IPS-15b (cell line): ENCODE measurements around the gene HSD11B1.

Experiments used
- H3K27me3 ChIP-seq: one replicate; pipeline ENCODE4 v1.6.1; 2013; ENCODE audit warnings: low read length; ENCODE audit not compliant: control insufficient read depth, insufficient read depth
- H3K36me3 ChIP-seq: one replicate; pipeline ENCODE4 v1.6.1; 2013; ENCODE audit warnings: low read length; ENCODE audit not compliant: control insufficient read depth, insufficient read depth
- H3K4me1 ChIP-seq: one replicate; pipeline ENCODE4 v1.6.1; 2013; ENCODE audit warnings: mild to moderate bottlenecking, low read length; ENCODE audit not compliant: control insufficient read depth, insufficient read depth
- H3K4me3 ChIP-seq: one replicate; pipeline ENCODE4 v1.5.1; 2013; ENCODE audit warnings: low read depth, low read length
- H3K9ac ChIP-seq: one replicate; pipeline ENCODE4 v1.6.1; 2013; ENCODE audit warnings: low read depth, mild to moderate bottlenecking, low read length
- H3K9me3 ChIP-seq: one replicate; pipeline ENCODE4 v1.6.1; 2013; ENCODE audit warnings: mild to moderate bottlenecking, low read length; ENCODE audit not compliant: control insufficient read depth, insufficient read depth

The HSD11B1 gene

DNA sequence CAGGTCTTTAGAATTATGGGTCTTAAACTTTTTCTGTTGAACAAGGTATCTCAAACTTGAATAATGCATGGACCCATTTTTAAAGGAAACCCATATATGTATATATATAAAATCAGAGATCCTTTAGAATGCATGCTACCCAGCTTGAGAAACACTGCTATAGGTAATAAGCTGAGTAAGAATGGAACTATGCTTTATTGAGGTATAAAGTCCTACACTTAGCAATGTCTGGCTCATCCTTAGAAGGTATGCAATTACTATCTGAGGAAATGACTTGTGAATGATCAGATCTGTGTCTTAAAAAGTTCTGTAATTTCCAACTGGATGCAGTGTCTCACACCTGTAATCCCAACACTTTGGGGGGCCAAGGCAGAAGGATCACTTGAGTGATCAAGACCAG, 62.5 kb downstream of the HSD11B1 start:
- Histone ChIP-seq H3K27me3 (no peaks in the 10 kb centered on the region), H3K9ac (no peak overlapping the region), H3K36me3 (no peaks in the 10 kb centered on the region), H3K9me3 (no peaks in the 10 kb centered on the region), H3K4me1 (no peaks in the 10 kb centered on the region), H3K4me3 (no peak overlapping the region)

DNA sequence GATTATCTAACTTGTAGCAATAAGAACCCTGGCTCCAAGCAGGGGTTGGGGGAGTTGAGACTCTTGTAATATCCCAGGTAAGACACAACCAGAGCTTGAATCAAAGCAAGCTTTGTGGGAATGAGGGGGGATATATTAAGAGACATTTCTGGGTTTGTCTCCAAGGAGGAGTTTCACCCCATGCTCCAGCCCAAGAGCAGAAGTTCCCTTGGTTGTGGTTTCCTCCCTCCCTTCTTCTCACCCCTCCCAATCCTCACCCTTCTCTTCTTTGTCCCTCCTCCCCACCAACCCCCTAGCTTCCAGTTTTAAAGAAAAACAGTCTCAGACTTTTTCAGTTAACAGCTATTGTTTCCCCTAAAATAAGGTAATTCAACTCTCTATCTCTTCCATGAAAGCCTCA, 63.1 kb downstream of the HSD11B1 start:
- no peaks in the 10 kb centered on the region for H3K4me1 ChIP-seq
- H3K9ac ChIP-seq = no peak overlapping the region
- no peaks in the 10 kb centered on the region for H3K36me3 ChIP-seq
- no peak overlapping the region for H3K4me3 ChIP-seq
- no peaks in the 10 kb centered on the region for H3K27me3 ChIP-seq
- H3K9me3 ChIP-seq = no peaks in the 10 kb centered on the region

DNA sequence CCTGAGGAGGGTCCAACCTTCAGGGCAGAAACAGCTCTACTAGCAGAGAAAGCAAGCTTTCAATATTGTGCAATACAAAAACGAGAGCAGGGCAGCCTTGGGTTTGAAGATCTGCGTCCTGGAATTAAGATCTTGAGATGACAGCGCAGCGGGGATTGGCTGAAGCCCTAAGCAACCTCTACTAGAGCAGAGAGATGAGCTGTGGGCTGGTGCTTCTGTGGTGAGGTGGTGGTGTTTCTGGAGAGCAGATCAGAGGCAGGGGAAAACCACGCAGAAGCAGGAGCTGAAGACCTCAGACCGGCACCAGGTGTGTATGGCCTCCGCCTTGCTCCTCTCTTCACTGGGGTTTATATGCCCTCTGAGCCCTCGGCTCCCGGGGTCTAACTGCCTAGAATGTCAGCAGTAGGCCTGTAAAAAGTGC, 63.7 kb downstream of the HSD11B1 start:
- H3K36me3 ChIP-seq = no peaks in the 10 kb centered on the region
- H3K9ac ChIP-seq = no peak overlapping the region
- H3K27me3 ChIP-seq = no peaks in the 10 kb centered on the region
- H3K4me1 ChIP-seq = no peaks in the 10 kb centered on the region
- H3K9me3 ChIP-seq = no peaks in the 10 kb centered on the region
- H3K4me3 ChIP-seq = no peak overlapping the region

GRCh38 chr1:209769171-209769904, 64.7 kb downstream of the HSD11B1 start:
- Histone ChIP-seq H3K36me3 (no peaks in the 10 kb centered on the region), H3K27me3 (peaks cover 3% of the 10 kb centered on the region), H3K4me3 (no peak overlapping the region), H3K9ac (no peak overlapping the region), H3K4me1 (no peaks in the 10 kb centered on the region), H3K9me3 (no peaks in the 10 kb centered on the region)

GRCh38 chr1:209769971-209770370, 65.3 kb downstream of the HSD11B1 start:
- no peak overlapping the region for H3K4me3 ChIP-seq
- H3K27me3 ChIP-seq = peaks cover 3% of the 10 kb centered on the region
- H3K4me1 ChIP-seq = no peaks in the 10 kb centered on the region
- H3K9me3 ChIP-seq = no peaks in the 10 kb centered on the region
- H3K9ac ChIP-seq = no peak overlapping the region
- H3K36me3 ChIP-seq = no peaks in the 10 kb centered on the region

- no peak overlapping the region for H3K9ac ChIP-seq
- H3K9me3 ChIP-seq = no peaks in the 10 kb centered on the region
- no peaks in the 10 kb centered on the region for H3K36me3 ChIP-seq
- peaks cover 3% of the 10 kb centered on the region for H3K27me3 ChIP-seq
- H3K4me1 ChIP-seq = no peaks in the 10 kb centered on the region
- no peak overlapping the region for H3K4me3 ChIP-seq
Observed at GRCh38 chr1:209770636-209771415, 66.2 kb downstream of the HSD11B1 start.

GRCh38 chr1:209772126-209772525, 67.5 kb downstream of the HSD11B1 start:
- Histone ChIP-seq H3K27me3 (peaks cover 3% of the 10 kb centered on the region), H3K36me3 (no peaks in the 10 kb centered on the region), H3K9ac (no peak overlapping the region), H3K4me3 (no peak overlapping the region), H3K9me3 (no peaks in the 10 kb centered on the region), H3K4me1 (no peaks in the 10 kb centered on the region)

DNA sequence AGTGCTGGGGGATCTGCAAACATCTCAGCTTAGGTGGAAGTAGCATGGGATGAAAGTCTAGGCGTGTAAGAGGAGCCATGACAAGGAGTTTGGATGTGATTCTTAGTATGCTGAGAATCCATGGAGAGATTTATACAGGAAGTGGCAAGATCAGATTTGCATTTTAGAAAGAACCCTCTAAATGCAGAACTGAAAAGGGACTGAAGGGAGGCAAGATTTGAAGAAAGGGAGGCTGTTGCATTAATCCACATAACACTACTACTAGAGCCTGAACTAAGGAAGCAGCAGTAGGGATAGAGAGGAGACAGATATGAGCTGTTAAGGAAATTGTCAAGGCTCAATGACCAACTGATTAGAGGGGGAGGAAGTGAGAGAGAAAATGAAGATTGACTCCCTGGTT, 69.9 kb downstream of the HSD11B1 start:
- Histone ChIP-seq H3K9ac (no peak overlapping the region), H3K4me1 (no peaks in the 10 kb centered on the region), H3K9me3 (no peaks in the 10 kb centered on the region), H3K27me3 (peaks cover 3% of the 10 kb centered on the region), H3K36me3 (no peaks in the 10 kb centered on the region), H3K4me3 (no peak overlapping the region)

- H3K36me3 ChIP-seq = no peaks in the 10 kb centered on the region
- H3K4me3 ChIP-seq = no peak overlapping the region
- H3K9ac ChIP-seq = no peak overlapping the region
- no peaks in the 10 kb centered on the region for H3K4me1 ChIP-seq
- H3K27me3 ChIP-seq = peaks cover 3% of the 10 kb centered on the region
- H3K9me3 ChIP-seq = no peaks in the 10 kb centered on the region
Observed at GRCh38 chr1:209775678-209776077, 71.0 kb downstream of the HSD11B1 start.

GRCh38 chr1:209777587-209777986, 72.9 kb downstream of the HSD11B1 start:
- Histone ChIP-seq H3K9me3 (no peaks in the 10 kb centered on the region), H3K4me3 (no peak overlapping the region), H3K36me3 (no peaks in the 10 kb centered on the region), H3K4me1 (no peaks in the 10 kb centered on the region), H3K9ac (no peak overlapping the region), H3K27me3 (peaks cover 3% of the 10 kb centered on the region)

DNA sequence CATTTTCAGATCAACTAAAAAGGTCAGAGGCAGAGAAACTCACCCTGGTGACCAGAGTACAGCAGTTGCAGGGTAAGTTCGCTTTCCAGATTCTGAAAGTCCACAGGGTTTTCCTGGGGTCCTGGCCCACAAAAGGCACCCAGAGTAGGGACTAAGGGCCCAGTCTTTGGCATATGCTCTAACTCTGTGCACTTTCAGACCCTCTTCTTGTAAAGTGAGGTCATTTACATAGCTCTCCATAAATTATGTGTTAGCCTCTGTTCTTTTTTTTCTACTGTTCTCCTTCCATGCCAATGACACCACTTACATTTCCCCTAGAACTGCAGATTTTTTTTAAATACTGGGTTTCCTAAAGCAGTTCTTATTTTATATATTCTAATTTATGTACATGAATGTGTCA, 73.5 kb downstream of the HSD11B1 start:
- Histone ChIP-seq H3K4me1 (no peaks in the 10 kb centered on the region), H3K4me3 (no peak overlapping the region), H3K27me3 (peaks cover 3% of the 10 kb centered on the region), H3K9me3 (no peaks in the 10 kb centered on the region), H3K9ac (no peak overlapping the region), H3K36me3 (no peaks in the 10 kb centered on the region)

DNA sequence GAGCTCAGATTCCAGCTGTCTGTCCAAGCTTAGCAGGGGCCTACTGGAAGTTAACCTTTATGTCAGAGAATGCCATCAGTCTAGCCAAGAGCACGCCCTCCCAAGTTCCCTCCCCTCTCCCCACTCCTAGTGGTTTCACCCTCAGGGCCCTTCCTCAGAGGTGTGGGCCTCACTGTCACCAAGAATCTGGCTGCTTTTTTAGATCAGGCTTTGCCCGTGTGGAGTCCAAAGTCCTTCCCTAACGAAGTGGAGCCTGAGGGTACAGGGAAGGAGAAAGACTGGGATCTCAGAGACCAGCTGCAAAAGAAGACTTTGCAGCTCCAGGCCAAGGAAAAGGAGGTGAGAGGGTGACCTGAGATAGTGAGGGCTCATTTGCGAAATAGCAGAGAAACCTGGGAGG, 75.6 kb downstream of the HSD11B1 start:
- Histone ChIP-seq H3K27me3 (no peaks in the 10 kb centered on the region), H3K4me3 (no peak overlapping the region), H3K9me3 (no peaks in the 10 kb centered on the region), H3K4me1 (no peaks in the 10 kb centered on the region), H3K36me3 (no peaks in the 10 kb centered on the region), H3K9ac (peak overlapping the region; percentile 12)
